ENCODE data around the gene SPEF2.

DNA sequence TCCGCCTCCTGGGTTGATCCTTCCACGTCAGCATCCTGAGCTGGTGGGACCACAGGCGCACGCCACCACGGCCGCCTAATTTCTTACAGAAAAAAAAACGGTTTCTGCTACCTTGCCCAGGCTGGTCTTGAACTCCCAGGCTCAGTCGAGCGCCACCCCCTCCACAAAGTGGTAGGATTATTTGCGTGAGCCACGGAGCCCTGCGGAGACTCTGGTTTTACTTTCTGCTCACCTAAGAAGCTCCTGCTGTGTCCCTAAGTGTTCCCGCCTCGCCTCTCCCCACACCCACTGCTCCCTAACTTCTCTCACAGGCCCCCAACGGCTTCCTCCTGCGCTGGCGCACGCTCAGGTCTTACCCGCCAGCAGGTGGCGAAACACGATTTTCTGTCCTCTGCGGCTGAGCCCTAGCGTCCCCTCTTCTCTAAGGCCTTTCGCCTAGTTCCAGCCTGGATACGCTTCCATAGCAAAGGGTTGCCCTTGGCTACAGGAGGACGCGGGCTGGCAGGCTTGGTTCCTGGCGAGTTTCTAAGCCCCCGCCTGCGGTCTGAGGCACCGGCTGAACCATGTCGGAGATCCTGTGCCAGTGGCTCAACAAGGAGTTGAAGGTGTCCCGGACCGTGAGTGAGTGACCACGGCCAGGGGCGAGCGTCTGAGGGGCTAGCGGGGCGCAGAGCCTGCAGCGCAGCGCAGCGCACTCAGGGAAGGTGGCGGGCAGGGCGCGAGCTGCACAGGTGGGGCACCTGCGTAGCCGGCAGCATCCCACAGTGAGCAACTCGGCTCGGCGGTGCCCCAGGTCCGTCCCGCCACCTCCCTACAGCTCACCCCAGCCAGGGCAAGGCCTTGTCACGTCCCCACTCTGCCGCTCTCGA is at the start of gene SPEF2:
- no peak for TF ChIP-seq EZH2 (IDR thresholded peaks at IDR 0.05; ENCODE audit: borderline replicate concordance)
- TF ChIP-seq, protein P1, sequence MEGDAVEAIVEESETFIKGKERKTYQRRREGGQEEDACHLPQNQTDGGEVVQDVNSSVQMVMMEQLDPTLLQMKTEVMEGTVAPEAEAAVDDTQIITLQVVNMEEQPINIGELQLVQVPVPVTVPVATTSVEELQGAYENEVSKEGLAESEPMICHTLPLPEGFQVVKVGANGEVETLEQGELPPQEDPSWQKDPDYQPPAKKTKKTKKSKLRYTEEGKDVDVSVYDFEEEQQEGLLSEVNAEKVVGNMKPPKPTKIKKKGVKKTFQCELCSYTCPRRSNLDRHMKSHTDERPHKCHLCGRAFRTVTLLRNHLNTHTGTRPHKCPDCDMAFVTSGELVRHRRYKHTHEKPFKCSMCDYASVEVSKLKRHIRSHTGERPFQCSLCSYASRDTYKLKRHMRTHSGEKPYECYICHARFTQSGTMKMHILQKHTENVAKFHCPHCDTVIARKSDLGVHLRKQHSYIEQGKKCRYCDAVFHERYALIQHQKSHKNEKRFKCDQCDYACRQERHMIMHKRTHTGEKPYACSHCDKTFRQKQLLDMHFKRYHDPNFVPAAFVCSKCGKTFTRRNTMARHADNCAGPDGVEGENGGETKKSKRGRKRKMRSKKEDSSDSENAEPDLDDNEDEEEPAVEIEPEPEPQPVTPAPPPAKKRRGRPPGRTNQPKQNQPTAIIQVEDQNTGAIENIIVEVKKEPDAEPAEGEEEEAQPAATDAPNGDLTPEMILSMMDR (IDR thresholded peaks at IDR 0.05; ENCODE audit: poor library complexity): peak; percentile 96
- TF ChIP-seq EZH2phosphoT487 (IDR thresholded peaks at IDR 0.05; ENCODE audit: low read depth, severe bottlenecking, unreplicated experiment): no peak
